Thymus (tissue), 11 donors: Measurements from ENCODE around the gene SH3PXD2B. TPM values are rescaled to one million over a fixed set of nuclear protein-coding genes. Genes with fewer than 3 reads are reported as not detected.

ENCODE experiments used
- DNase-seq, 9 donors: peaks; one replicate each; pipeline ENCODE4 v3.0.0-alpha.2; 2013; ENCODE audit warnings: low spot score in 9 of 9, low read depth in 6 of 9, missing footprints in 1 of 9
- H3K27ac ChIP-seq, 2 donors: one replicate each; pipeline ENCODE4 v1.5.1; 2013; ENCODE audit warnings: control low read depth in 1 of 2, low read depth in 1 of 2, low read length in 1 of 2, mild to moderate bottlenecking in 1 of 2, moderate library complexity in 1 of 2
- H3K27me3 ChIP-seq, 2 donors: one replicate each; pipeline ENCODE4 v1.5.1; 2013; ENCODE audit warnings: low read length in 1 of 2; ENCODE audit not compliant: control insufficient read depth in 2 of 2, insufficient read depth in 1 of 2
- H3K36me3 ChIP-seq, 2 donors: one replicate each; pipeline ENCODE4 v1.5.1; 2013; ENCODE audit warnings: low read length in 1 of 2, mild to moderate bottlenecking in 1 of 2, moderate library complexity in 1 of 2; ENCODE audit not compliant: control insufficient read depth in 2 of 2, insufficient read depth in 2 of 2
- H3K4me1 ChIP-seq, 2 donors: one replicate each; pipeline ENCODE4 v1.5.1; 2013; ENCODE audit warnings: low read length in 2 of 2; ENCODE audit not compliant: control insufficient read depth in 2 of 2, insufficient read depth in 2 of 2
- H3K4me3 ChIP-seq, 2 donors: one replicate each; pipeline ENCODE4 v1.5.1; 2013; ENCODE audit warnings: low read length in 2 of 2, control low read depth in 1 of 2, mild to moderate bottlenecking in 1 of 2
- H3K9me3 ChIP-seq, 2 donors: one replicate each; pipeline ENCODE4 v1.5.1; 2013; ENCODE audit warnings: low read length in 1 of 2, mild to moderate bottlenecking in 1 of 2; ENCODE audit not compliant: control insufficient read depth in 2 of 2, insufficient read depth in 1 of 2
- WGBS: extraction: QIAGEN DNeasy Blood & Tissue Kit; methylation state at CpG from one replicate; pipeline ENCODE4 v1.1.7; 2013; 5-methylcytosine and 5-hydroxymethylcytosine counted together
- polyA plus RNA-seq: library from polyadenylated mRNA; stranded (reverse); fragments of 200-250 nt; gene quantifications from one replicate; pipeline ENCODE4 v1.2.3, GENCODE V29; 2013
- total RNA-seq: library from RNA; stranded (reverse); fragments of 120-200 nt; gene quantifications from one replicate; pipeline ENCODE4 v1.2.4, GENCODE V29; 2013
- donor health status: healthy.

SH3PXD2B gene
- total and polyA plus RNA-seq, 2 donors = 3.2 to 7.3 TPM

GRCh38 chr5:172451771-172452197 is 2.5 kb downstream of the SH3PXD2B start:
- peaks cover 4 to 18% of the 10 kb centered on the region in 2 donors for H3K4me1 ChIP-seq
- no peak overlapping the region for H3K4me3 ChIP-seq
- peaks cover 16 to 46% of the 10 kb centered on the region in 2 donors for H3K27me3 ChIP-seq
- H3K27ac ChIP-seq = peak overlapping the region in 1 of 2 donors; percentile 25
- H3K9me3 ChIP-seq = no peaks in the 10 kb centered on the region
- DNase-seq = no peak
- 97% methylated on average over 3 of the region's 3 CpGs for WGBS
- no peaks in the 10 kb centered on the region for H3K36me3 ChIP-seq

GRCh38 chr5:172450861-172451695 is 3.2 kb downstream of the SH3PXD2B start:
- 92% methylated on average over 7 of the region's 7 CpGs for WGBS
- Histone ChIP-seq H3K27ac (peak overlapping the region in 1 of 2 donors; percentile 25), H3K4me1 (peaks cover 4 to 18% of the 10 kb centered on the region in 2 donors), H3K36me3 (no peaks in the 10 kb centered on the region), H3K27me3 (peaks cover 16 to 41% of the 10 kb centered on the region in 2 donors), H3K9me3 (no peaks in the 10 kb centered on the region), H3K4me3 (no peak overlapping the region)
- DNase-seq = peak in 2 of 9 donors; percentile 37

- H3K27ac ChIP-seq = no peak overlapping the region
- no peak for DNase-seq
- no peaks in the 10 kb centered on the region for H3K36me3 ChIP-seq
- peaks cover 4 to 18% of the 10 kb centered on the region in 2 donors for H3K4me1 ChIP-seq
- peaks cover 16 to 35% of the 10 kb centered on the region in 2 donors for H3K27me3 ChIP-seq
- 95% methylated on average over 6 of the region's 6 CpGs for WGBS
- no peak overlapping the region for H3K4me3 ChIP-seq
- H3K9me3 ChIP-seq = no peaks in the 10 kb centered on the region
These were observed 3.9 kb downstream of the SH3PXD2B start for GRCh38 chr5:172450453-172450852.

GRCh38 chr5:172448999-172449398 is 5.3 kb downstream of the SH3PXD2B start:
- no peaks in the 10 kb centered on the region for H3K36me3 ChIP-seq
- H3K4me1 ChIP-seq = peaks cover 4 to 18% of the 10 kb centered on the region in 2 donors
- no peak overlapping the region for H3K4me3 ChIP-seq
- no peak overlapping the region for H3K27ac ChIP-seq
- H3K9me3 ChIP-seq = no peaks in the 10 kb centered on the region
- WGBS = 86% methylated on average over 5 of the region's 5 CpGs
- H3K27me3 ChIP-seq = peaks cover 7 to 23% of the 10 kb centered on the region in 2 donors
- DNase-seq = no peak

GRCh38 chr5:172447646-172448365 is 6.5 kb downstream of the SH3PXD2B start:
- Histone ChIP-seq H3K4me3 (no peak overlapping the region), H3K9me3 (no peaks in the 10 kb centered on the region), H3K36me3 (no peaks in the 10 kb centered on the region), H3K4me1 (peaks cover 5 to 12% of the 10 kb centered on the region in 2 donors), H3K27me3 (peaks cover 2 to 11% of the 10 kb centered on the region in 2 donors), H3K27ac (no peak overlapping the region)
- 97% methylated on average over 8 of the region's 8 CpGs for WGBS
- DNase-seq = no peak

- H3K27ac ChIP-seq = peak overlapping the region in 1 of 2 donors; percentile 32
- no peaks in the 10 kb centered on the region for H3K27me3 ChIP-seq
- no peak for DNase-seq
- no peaks in the 10 kb centered on the region for H3K9me3 ChIP-seq
- H3K4me1 ChIP-seq = peaks cover 5 to 10% of the 10 kb centered on the region in 2 donors
- no peak overlapping the region for H3K4me3 ChIP-seq
- H3K36me3 ChIP-seq = no peaks in the 10 kb centered on the region
- WGBS = 87% methylated on average over 16 of the region's 16 CpGs
These were observed 7.8 kb downstream of the SH3PXD2B start for GRCh38 chr5:172446336-172447051.

- no peak overlapping the region for H3K27ac ChIP-seq
- 90% methylated on average over 10 of the region's 10 CpGs for WGBS
These were observed 8.5 kb downstream of the SH3PXD2B start for GRCh38 chr5:172445866-172446265.

GRCh38 chr5:172444626-172445365 is 9.5 kb downstream of the SH3PXD2B start:
- WGBS = 85% methylated on average over 8 of the region's 8 CpGs
- no peak overlapping the region for H3K4me3 ChIP-seq
- DNase-seq = no peak
- H3K4me1 ChIP-seq = peaks cover 5 to 8% of the 10 kb centered on the region in 2 donors
- no peaks in the 10 kb centered on the region for H3K36me3 ChIP-seq
- peak overlapping the region in 1 of 2 donors; percentile 12 for H3K27ac ChIP-seq
- H3K9me3 ChIP-seq = no peaks in the 10 kb centered on the region
- H3K27me3 ChIP-seq = no peaks in the 10 kb centered on the region

More at GRCh38 chr5:172445866-172446265, 8.5 kb downstream of the SH3PXD2B start:
- Histone ChIP-seq H3K4me1 (peaks cover 5 to 8% of the 10 kb centered on the region in 2 donors), H3K36me3 (no peaks in the 10 kb centered on the region), H3K9me3 (no peaks in the 10 kb centered on the region), H3K4me3 (no peak overlapping the region), H3K27me3 (no peaks in the 10 kb centered on the region)
- no peak for DNase-seq
